B cell (primary cell): ENCODE results near the gene JMJD1C. TPM values are rescaled to one million over a fixed set of nuclear protein-coding genes. Genes with fewer than 3 reads are reported as not detected.

Experiments used
- ATAC-seq: fragments of 200-7000 bp; cut with Tn5 transposase; one replicate; pipeline ENCODE4 v1.10.0; 2021; ENCODE audit warnings: low read depth, mild to moderate bottlenecking, moderate number of reproducible peaks, moderate library complexity
- CTCF ChIA-PET: fragments of 350-600 bp; sonication (Branson Sonifier 250); formaldehyde crosslinking; loops from one replicate; lab custom pipeline; 2021; ENCODE audit warnings: antibody characterized with exemption, inconsistent platforms; lab: Charles Lee
- POLR2A ChIA-PET: fragments of 350-600 bp; sonication (Branson Sonifier 250); formaldehyde crosslinking; loops from one replicate; lab custom pipeline; 2021; ENCODE audit warnings: antibody characterized with exemption; lab: Charles Lee
- DNase-seq: peaks from one replicate; pipeline ENCODE4 v3.0.0; 2013
- H2AFZ ChIP-seq: 2 replicates; pipeline ENCODE4 v1.6.1; 2012; ENCODE audit warnings: mild to moderate bottlenecking, low read depth, low read length; ENCODE audit not compliant: insufficient read depth, poor library complexity, severe bottlenecking
- H3K27ac ChIP-seq, 2 donors: 1 replicate in 1 of 2; 2 replicates in 1 of 2; pipeline ENCODE4 v1.5.1; 2012 to 2013; ENCODE audit warnings: low read length in 2 of 2, mild to moderate bottlenecking in 2 of 2, moderate library complexity in 1 of 2
- H3K27me3 ChIP-seq, 4 experiments: fragments of 200-600 bp in 1 of 4; sonication (generic) in 1 of 4; replicated peaks in 1 of 4; 1 replicate in 2 of 4; 2 replicates in 2 of 4; pipeline versions ENCODE4 v1.6.1 to v1.7.0; 2013 to 2016; ENCODE audit warnings: low read length in 3 of 4, mild to moderate bottlenecking in 2 of 4, mixed read lengths in 1 of 4, moderate library complexity in 1 of 4; ENCODE audit not compliant: insufficient read depth in 4 of 4, control insufficient read depth in 3 of 4; ENCODE audit errors: control extremely low read depth in 1 of 4
- H3K36me3 ChIP-seq, 2 experiments: replicated peaks in 1 of 2; 1 replicate in 1 of 2; 2 replicates in 1 of 2; pipeline versions ENCODE4 v1.6.1 to v1.7.1; 2013; ENCODE audit warnings: low read length in 1 of 2; ENCODE audit not compliant: insufficient read depth in 2 of 2, control insufficient read depth in 1 of 2; ENCODE audit errors: control extremely low read depth in 1 of 2, extremely low read depth in 1 of 2
- H3K4me1 ChIP-seq, 2 donors: fragments of 200-600 bp in 1 of 2; sonication (generic) in 1 of 2; 1 replicate in 1 of 2; 2 replicates in 1 of 2; pipeline versions ENCODE4 v1.5.1 to v1.6.1; 2013 to 2017; ENCODE audit warnings: low read length in 2 of 2; ENCODE audit not compliant: control insufficient read depth in 2 of 2, insufficient read depth in 2 of 2
- H3K4me2 ChIP-seq: replicated peaks from 2 replicates; pipeline ENCODE3; 2012; ENCODE audit warnings: mild to moderate bottlenecking, low read depth, low read length; ENCODE audit not compliant: poor library complexity, severe bottlenecking
- H3K4me3 ChIP-seq, 5 experiments: fragments of 200-600 bp in 1 of 5; sonication (generic) in 1 of 5; 1 replicate in 3 of 5; 2 replicates in 2 of 5; pipeline versions ENCODE4 v1.5.1 to v1.7.0; 2011 to 2016; ENCODE audit warnings: low read length in 4 of 5, mild to moderate bottlenecking in 4 of 5, low read depth in 2 of 5, control low read depth in 1 of 5, moderate library complexity in 1 of 5; ENCODE audit not compliant: insufficient read depth in 1 of 5; ENCODE audit errors: control extremely low read depth in 1 of 5, extremely low read depth in 1 of 5
- H3K79me2 ChIP-seq: fragments of 200-600 bp; sonication (generic); one replicate; pipeline ENCODE4 v1.6.0; 2016; ENCODE audit warnings: low read length; ENCODE audit not compliant: control insufficient read depth, insufficient read depth
- H3K9ac ChIP-seq: fragments of 200-600 bp; sonication (generic); 2 replicates; pipeline ENCODE4 v1.6.1; 2017; ENCODE audit warnings: mild to moderate bottlenecking, low read length, moderate library complexity
- H3K9me3 ChIP-seq, 3 donors: one replicate each; pipeline versions ENCODE4 v1.6.1 to v1.7.1; 2013; ENCODE audit warnings: low read length in 2 of 3; ENCODE audit not compliant: control insufficient read depth in 2 of 3, insufficient read depth in 1 of 3; ENCODE audit errors: control extremely low read depth in 1 of 3
- H4K20me1 ChIP-seq: 2 replicates; pipeline ENCODE4 v1.6.0; 2012; ENCODE audit warnings: mild to moderate bottlenecking, low read length; ENCODE audit not compliant: insufficient read depth, control insufficient read depth, poor library complexity, severe bottlenecking
- H3K27ac Mint-ChIP-seq: one replicate; pipeline ENCODE4 v1.8.0; 2021; ENCODE audit warnings: mixed read lengths
- H3K27me3 Mint-ChIP-seq: one replicate; pipeline ENCODE4 v1.8.0; 2021; ENCODE audit warnings: mixed read lengths
- H3K4me1 Mint-ChIP-seq: one replicate; pipeline ENCODE4 v1.8.0; 2021; ENCODE audit warnings: mixed read lengths
- H3K4me3 Mint-ChIP-seq: one replicate; pipeline ENCODE4 v1.8.0; 2021; ENCODE audit warnings: mixed read lengths
- H3K9me3 Mint-ChIP-seq: one replicate; pipeline ENCODE4 v1.8.0; 2022; ENCODE audit warnings: mixed read lengths; ENCODE audit not compliant: insufficient read depth
- CTCF ChIP-seq: fragments of 200-600 bp; IDR thresholded peaks from one replicate; pipeline ENCODE4 v1.8.0; 2022; ENCODE audit warnings: antibody characterized with exemption, mild to moderate bottlenecking
- EZH2 ChIP-seq: IDR thresholded peaks from 2 replicates; pipeline ENCODE4 v1.6.1; 2012; ENCODE audit warnings: borderline replicate concordance, low read depth, mild to moderate bottlenecking, moderate library complexity, low read length; ENCODE audit not compliant: insufficient read depth, poor library complexity, severe bottlenecking
- WGBS: methylation state at CpG from one replicate; pipeline ENCODE4 v1.1.5; 2013; ENCODE audit warnings: missing lambda C conversion rate; ENCODE audit not compliant: insufficient coverage; 5-methylcytosine and 5-hydroxymethylcytosine counted together
- intact Hi-C: fragments of 100-400 bp; cut with micrococcal nuclease; formaldehyde crosslinking; loops from one replicate; pipeline ENCODE4 v1.10.0; 2022
- polyA plus RNA-seq: library from polyadenylated mRNA; depleted of rRNA; stranded (reverse); fragments of >200 nt; gene quantifications from 2 replicates; pipeline ENCODE4 v1.2.3, GENCODE V29; 2012
- total RNA-seq, 2 donors: library from RNA; stranded (reverse); fragments of 120-200 nt in 1 of 2; gene quantifications; 1 replicate in 1 of 2; 2 replicates in 1 of 2; pipeline versions ENCODE4 v1.2.3 to v1.2.4, GENCODE V29; 2013 to 2022

JMJD1C gene
- total and polyA plus RNA-seq, 2 donors (not counting 1 experiment from before 2014, with no cell fraction given) = 81.8 to 235 TPM

GRCh38 chr10:63337455-63338251 is 128.1 kb downstream of the JMJD1C start:
- ATAC-seq = no peak
- Mint-ChIP-seq H3K27ac (no peak overlapping the region), H3K4me1 (no peaks in the 10 kb centered on the region), H3K27me3 (no peaks in the 10 kb centered on the region), H3K9me3 (no peaks in the 10 kb centered on the region), H3K4me3 (no peak overlapping the region)
- peaks cover 25% of the 10 kb centered on the region for H3K79me2 ChIP-seq
- no peaks in the 10 kb centered on the region for H4K20me1 ChIP-seq
- no peaks in the 10 kb centered on the region for H3K27me3 ChIP-seq
- H3K4me1 ChIP-seq = no peaks in the 10 kb centered on the region
- no peak overlapping the region for H3K27ac ChIP-seq
- ChIA-PET POLR2A (no interaction called here), CTCF (no interaction called here)
- no peak overlapping the region for H3K9ac ChIP-seq
- no peak overlapping the region for H3K4me3 ChIP-seq
- H3K4me2 ChIP-seq = no peak overlapping the region
- intact Hi-C loops = no loop called here
- no peaks in the 10 kb centered on the region for H3K9me3 ChIP-seq
- peaks cover 0 to 4% of the 10 kb centered on the region in 2 experiments for H3K36me3 ChIP-seq
- TF ChIP-seq EZH2 (no peak), CTCF (no peak)
- H2AFZ ChIP-seq = no peak overlapping the region
- no peak for DNase-seq
- WGBS = no CpG with 5 or more reads among the region's 4 CpGs

GRCh38 chr10:63331586-63331985 is 134.2 kb downstream of the JMJD1C start:
- Mint-ChIP-seq H3K4me3 (no peak overlapping the region), H3K27me3 (no peaks in the 10 kb centered on the region), H3K4me1 (no peaks in the 10 kb centered on the region), H3K9me3 (no peaks in the 10 kb centered on the region), H3K27ac (no peak overlapping the region)
- H2AFZ ChIP-seq = no peak overlapping the region
- no peak overlapping the region for H3K4me2 ChIP-seq
- peaks cover 4% of the 10 kb centered on the region for H4K20me1 ChIP-seq
- no peaks in the 10 kb centered on the region for H3K36me3 ChIP-seq
- no peak overlapping the region for H3K4me3 ChIP-seq
- TF ChIP-seq EZH2 (no peak), CTCF (no peak)
- H3K27me3 ChIP-seq = no peaks in the 10 kb centered on the region
- H3K79me2 ChIP-seq = peaks cover 12% of the 10 kb centered on the region
- WGBS = 89% methylated on average over 3 of the region's 5 CpGs
- no peak overlapping the region for H3K9ac ChIP-seq
- POLR2A ChIA-PET = no interaction called here
- no peak for ATAC-seq
- no peak overlapping the region for H3K27ac ChIP-seq
- CTCF ChIA-PET = no interaction called here
- H3K4me1 ChIP-seq = no peaks in the 10 kb centered on the region
- no peak for DNase-seq
- intact Hi-C loops = no loop called here
- H3K9me3 ChIP-seq = no peaks in the 10 kb centered on the region
